Right lobe of liver (tissue), 6 donors: ENCODE results near the gene FOXA2. TPM values are rescaled to one million over a fixed set of nuclear protein-coding genes. Genes with fewer than 3 reads are reported as not detected.

Source experiments
- ATAC-seq, 4 donors: fragments of 200-7000 bp; cut with Tn5 transposase; one replicate each; pipeline ENCODE4 v1.9.1; 2020; ENCODE audit warnings: mild to moderate bottlenecking in 4 of 4, moderate library complexity in 4 of 4
- DNase-seq, 3 donors: peaks; one replicate each; pipeline ENCODE4 v3.0.0-alpha.2; 2020
- H3K27ac ChIP-seq, 3 donors: fragments of 200-600 bp; one replicate each; pipeline ENCODE4 v1.8.0; 2022
- H3K27me3 ChIP-seq, 2 donors: fragments of 200-600 bp; one replicate each; pipeline ENCODE4 v1.8.0; 2022
- H3K36me3 ChIP-seq, 4 donors: fragments of 200-600 bp; sonication (generic) in 1 of 4; one replicate each; pipeline versions ENCODE4 v1.5.1 to v1.8.0; 2017 to 2022; ENCODE audit warnings: control low read depth in 1 of 4
- H3K4me1 ChIP-seq, 4 donors: fragments of 200-600 bp; sonication (generic) in 1 of 4; one replicate each; pipeline versions ENCODE4 v1.5.1 to v1.8.0; 2017 to 2022; ENCODE audit warnings: control low read depth in 1 of 4
- H3K4me3 ChIP-seq, 3 donors: fragments of 200-600 bp; one replicate each; pipeline ENCODE4 v1.8.0; 2022
- H3K9me3 ChIP-seq, 4 donors: fragments of 200-600 bp; sonication (generic) in 1 of 4; one replicate each; pipeline versions ENCODE4 v1.5.1 to v1.8.0; 2017 to 2022; ENCODE audit warnings: control low read depth in 1 of 4
- POLR2A ChIP-seq: fragments of 450-650 bp; IDR thresholded peaks from one replicate; pipeline ENCODE4 v1.6.1; 2017; ENCODE audit warnings: antibody characterized with exemption, mild to moderate bottlenecking
- WGBS: methylation state at CpG from one replicate; pipeline ENCODE4 v1.1.6; 2018; ENCODE audit warnings: low coverage, low lambda C conversion rate; ENCODE audit not compliant: insufficient coverage; ENCODE audit errors: missing lambda C conversion rate; 5-methylcytosine and 5-hydroxymethylcytosine counted together
- intact Hi-C, 2 donors: fragments of 100-400 bp; cut with DNase I; formaldehyde crosslinking; loops; one replicate each; pipeline versions ENCODE4 v1.11.2 to v1.14.1; 2022
- total RNA-seq, 6 experiments: library from RNA; depleted of rRNA in 2 of 6; stranded (reverse); fragments of >200 nt in 2 of 6; fragmentation: NEBNext Ultra II Directional in 3 of 6; extraction: Animal tissue kit (Norgen Biotek cat#: 25700) in 3 of 6; gene quantifications; one replicate each; pipeline versions ENCODE4 v1.1.0 to v1.2.4, GENCODE V29; 2016 to 2023
- TF ChIP-seq, protein P1 (sequence below), 4 donors: fragments of 200-600 bp in 3 of 4; fragments of 450-650 bp in 1 of 4; IDR thresholded peaks; one replicate each; pipeline versions ENCODE4 v1.5.1 to v1.8.0; 2016 to 2022; ENCODE audit warnings: antibody characterized with exemption in 4 of 4, mild to moderate bottlenecking in 2 of 4
- donor health status: DM: no; HTN: yes; CAD: no.
- donor health status: DM: no; HTN: no; CAD: no.
- donor health status: DM: no; HTN: no; CAD: no.
- donor health status: DM: no; HTN: yes; CAD: no.
- donor health status: DM: no; HTN: yes; CAD: no.

Gene FOXA2
- total RNA-seq, 6 experiments from 2014 or later = 11.8 to 28.7 (median 21.2) TPM

DNA sequence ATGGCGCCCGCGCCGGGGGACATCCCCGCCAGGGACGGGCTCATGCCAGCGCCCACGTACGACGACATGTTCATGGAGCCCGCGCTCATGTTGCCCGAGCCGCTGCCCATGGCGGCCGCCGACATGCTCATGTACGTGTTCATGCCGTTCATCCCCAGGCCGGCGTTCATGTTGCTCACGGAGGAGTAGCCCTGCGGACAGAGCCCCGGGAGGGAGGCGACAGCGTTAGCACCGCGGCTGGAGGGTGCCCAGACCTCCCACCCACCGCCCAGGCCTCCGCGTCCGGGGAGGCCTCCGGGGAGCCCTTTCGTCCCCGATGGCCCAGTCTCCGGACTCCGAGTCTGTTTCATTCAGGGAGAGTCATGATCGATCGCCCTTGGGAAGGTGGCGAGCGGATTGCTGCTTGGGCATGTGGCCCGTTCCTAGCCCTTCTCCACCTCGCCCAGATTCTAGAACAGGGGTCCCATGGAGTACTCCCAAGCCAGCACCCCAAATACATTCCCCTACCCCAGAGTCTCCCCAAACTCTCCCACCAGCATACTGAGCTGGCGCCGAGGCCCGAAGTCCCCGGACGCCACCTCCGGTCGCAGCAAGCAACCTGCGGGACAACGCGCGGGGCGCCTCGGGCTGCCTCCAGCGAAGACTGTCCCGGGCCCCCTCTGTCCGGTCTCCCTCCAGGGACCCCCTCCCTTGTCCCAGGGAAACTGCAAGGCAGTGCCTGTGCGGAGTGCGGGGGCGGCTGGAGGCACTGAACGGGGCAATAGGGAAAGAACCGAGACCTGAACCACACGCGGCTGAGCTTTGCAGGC lies 1.2 kb downstream of the FOXA2 start:
- Histone ChIP-seq H3K27ac (peak overlapping the region; percentile 80 to 98 (median 90)), H3K4me3 (peak overlapping the region; percentile 55 to 78 (median 71)), H3K36me3 (peaks cover 0 to 9% (median 0%) of the 10 kb centered on the region in 4 donors), H3K27me3 (no peaks in the 10 kb centered on the region), H3K4me1 (peaks cover 0 to 28% (median 5%) of the 10 kb centered on the region in 4 donors), H3K9me3 (no peaks in the 10 kb centered on the region)
- peak in 1 of 3 donors; percentile 40 for DNase-seq
- peak in 1 of 4 donors; percentile 1 for ATAC-seq
- intact Hi-C loops = loop anchor here (10.0 kb wide), 1 partner anchor 118 kb away; no protein-coding TSS in a partner anchor
- WGBS = 0% methylated on average over 4 of the region's 66 CpGs
- no peak for TF ChIP-seq POLR2A
- TF ChIP-seq, protein P1, sequence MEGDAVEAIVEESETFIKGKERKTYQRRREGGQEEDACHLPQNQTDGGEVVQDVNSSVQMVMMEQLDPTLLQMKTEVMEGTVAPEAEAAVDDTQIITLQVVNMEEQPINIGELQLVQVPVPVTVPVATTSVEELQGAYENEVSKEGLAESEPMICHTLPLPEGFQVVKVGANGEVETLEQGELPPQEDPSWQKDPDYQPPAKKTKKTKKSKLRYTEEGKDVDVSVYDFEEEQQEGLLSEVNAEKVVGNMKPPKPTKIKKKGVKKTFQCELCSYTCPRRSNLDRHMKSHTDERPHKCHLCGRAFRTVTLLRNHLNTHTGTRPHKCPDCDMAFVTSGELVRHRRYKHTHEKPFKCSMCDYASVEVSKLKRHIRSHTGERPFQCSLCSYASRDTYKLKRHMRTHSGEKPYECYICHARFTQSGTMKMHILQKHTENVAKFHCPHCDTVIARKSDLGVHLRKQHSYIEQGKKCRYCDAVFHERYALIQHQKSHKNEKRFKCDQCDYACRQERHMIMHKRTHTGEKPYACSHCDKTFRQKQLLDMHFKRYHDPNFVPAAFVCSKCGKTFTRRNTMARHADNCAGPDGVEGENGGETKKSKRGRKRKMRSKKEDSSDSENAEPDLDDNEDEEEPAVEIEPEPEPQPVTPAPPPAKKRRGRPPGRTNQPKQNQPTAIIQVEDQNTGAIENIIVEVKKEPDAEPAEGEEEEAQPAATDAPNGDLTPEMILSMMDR (IDR thresholded peaks at IDR 0.05) = peak in 1 of 4 donors; percentile 4

DNA sequence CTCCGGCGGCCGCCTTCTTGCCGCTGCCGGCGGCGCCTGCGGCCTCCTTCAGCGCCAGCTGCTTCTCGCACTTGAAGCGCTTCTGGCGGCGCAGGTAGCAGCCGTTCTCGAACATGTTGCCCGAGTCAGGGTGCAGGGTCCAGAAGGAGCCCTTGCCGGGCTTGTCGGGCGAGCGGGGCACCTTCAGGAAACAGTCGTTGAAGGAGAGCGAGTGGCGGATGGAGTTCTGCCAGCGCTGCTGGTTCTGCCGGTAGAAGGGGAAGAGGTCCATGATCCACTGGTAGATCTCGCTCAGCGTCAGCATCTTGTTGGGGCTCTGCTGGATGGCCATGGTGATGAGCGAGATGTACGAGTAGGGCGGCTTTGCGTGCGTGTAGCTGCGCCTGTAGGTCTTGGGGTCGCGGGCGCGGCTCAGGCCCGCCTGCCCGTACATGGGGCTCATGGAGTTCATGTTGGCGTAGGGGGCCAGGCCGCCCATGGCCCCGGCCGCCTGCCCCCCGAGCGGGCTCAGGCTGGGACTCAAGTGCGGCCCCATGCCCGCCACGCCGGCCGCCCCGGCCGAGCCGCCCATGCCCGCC lies 1.9 kb downstream of the FOXA2 start:
- peaks cover 0 to 28% (median 5%) of the 10 kb centered on the region in 4 donors for H3K4me1 ChIP-seq
- intact Hi-C loops = loop anchor here (10.0 kb wide), 1 partner anchor 118 kb away; no protein-coding TSS in a partner anchor
- H3K27me3 ChIP-seq = no peaks in the 10 kb centered on the region
- peak overlapping the region; percentile 80 to 98 (median 90) for H3K27ac ChIP-seq
- no peaks in the 10 kb centered on the region for H3K9me3 ChIP-seq
- peaks cover 0 to 9% (median 0%) of the 10 kb centered on the region in 4 donors for H3K36me3 ChIP-seq
- DNase-seq = peak in 1 of 3 donors; percentile 29
- no peak for TF ChIP-seq POLR2A
- TF ChIP-seq, protein P1 (IDR thresholded peaks at IDR 0.05) = no peak
- peak overlapping the region; percentile 55 to 78 (median 71) for H3K4me3 ChIP-seq
- 0% methylated on average over 3 of the region's 54 CpGs for WGBS
- ATAC-seq = no peak

DNA sequence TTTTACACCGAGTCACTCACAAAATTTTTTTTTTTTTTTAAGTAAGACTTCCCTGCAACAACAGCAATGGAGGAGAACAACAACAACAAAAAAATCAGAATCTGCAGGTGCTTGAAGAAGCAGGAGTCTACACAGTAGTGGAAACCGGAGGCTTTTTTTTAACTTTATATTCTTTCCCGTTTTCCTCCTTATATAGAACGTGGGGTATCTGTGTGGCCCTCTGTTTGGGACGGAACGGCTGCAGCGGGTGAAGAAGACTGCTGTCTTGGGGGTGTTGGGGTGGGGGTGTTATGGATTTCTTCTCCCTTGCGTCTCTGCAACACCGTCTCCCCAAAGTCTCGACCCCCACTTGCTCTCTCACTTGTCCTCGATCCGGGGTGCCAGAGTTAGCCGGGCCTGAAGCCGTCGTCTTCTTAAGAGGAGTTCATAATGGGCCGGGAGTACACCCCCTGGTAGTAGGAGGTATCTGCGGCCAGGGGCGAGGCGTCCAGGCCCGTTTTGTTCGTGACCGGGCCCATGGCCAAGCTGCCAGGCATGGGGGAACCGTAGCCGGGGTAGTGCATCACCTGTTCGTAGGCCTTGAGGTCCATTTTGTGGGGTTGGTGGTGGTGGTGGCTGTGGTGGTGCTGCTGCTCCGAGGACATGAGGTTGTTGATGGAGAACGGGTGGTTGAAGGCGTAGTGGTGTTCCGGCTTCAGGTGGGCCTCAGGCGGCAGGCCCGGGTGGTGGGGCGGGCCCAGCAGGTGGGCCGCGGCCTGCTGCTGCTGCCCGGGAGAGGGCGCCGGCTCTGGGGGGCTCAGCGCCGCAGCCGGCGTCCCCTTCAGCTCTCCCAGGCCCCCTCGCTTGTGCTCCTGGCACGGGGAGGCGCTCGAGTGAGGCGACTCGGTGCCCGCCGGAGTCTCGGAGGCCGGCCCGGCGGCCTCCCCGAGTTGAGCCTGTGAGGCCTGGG lies 2.7 kb downstream of the FOXA2 start:
- Histone ChIP-seq H3K9me3 (no peaks in the 10 kb centered on the region), H3K4me3 (peak overlapping the region; percentile 55 to 78 (median 71)), H3K27me3 (no peaks in the 10 kb centered on the region), H3K36me3 (peaks cover 0 to 9% (median 0%) of the 10 kb centered on the region in 4 donors), H3K4me1 (peaks cover 0 to 28% (median 5%) of the 10 kb centered on the region in 4 donors), H3K27ac (peak overlapping the region; percentile 80 to 98 (median 90))
- intact Hi-C loops = loop anchor here (10.0 kb wide), 1 partner anchor 117 kb away; no protein-coding TSS in a partner anchor
- TF ChIP-seq, protein P1 (IDR thresholded peaks at IDR 0.05) = no peak
- no peak for TF ChIP-seq POLR2A
- DNase-seq (no peak), ATAC-seq (no peak)
- WGBS = 6% methylated on average over 21 of the region's 54 CpGs
